Heart left ventricle (tissue), 13 donors: ENCODE data around the gene C11orf16.

ENCODE experiments used
- POLR2A ChIP-seq, 2 donors: fragments of 450-650 bp; IDR thresholded peaks; one replicate each; pipeline ENCODE4 v1.6.1; 2017; ENCODE audit warnings: antibody characterized with exemption in 2 of 2, mild to moderate bottlenecking in 2 of 2, moderate library complexity in 2 of 2
- TF ChIP-seq, protein P1 (sequence below), 12 donors: fragments of 200-600 bp; sonication (generic) in 4 of 12; IDR thresholded peaks; one replicate each; pipeline versions ENCODE4 v1.5.0 to v1.8.0; 2018 to 2022; ENCODE audit warnings: antibody characterized with exemption in 12 of 12, mild to moderate bottlenecking in 5 of 12
- donor health status: ischemic (EF 13 %, LVEDD 7.1; RV severe dilation, severe dysfunction).
- donor health status: DM: no; HTN: yes; CAD: no.
- donor health status: DM: no; HTN: no; CAD: no.
- donor health status: ischemic (EF 25% LVEDD 6.9; RV normal size, moderate dysfunction).
- donor health status: ischemic (EF 25% LVEDD 5.7; RV mildly dilated, moderate dysfunction).
- donor health status: ischemic (EF 35%, LVEDD 5.7; RV mildly dilated, moderate dysfunction).
- donor health status: nonischemic (EF 11% LVEDD 7.7; RV severe dilation, severe dysfunction).
- donor health status: DM: yes; HTN: yes; CAD: no.
- donor health status: PGD.
- donor health status: ischemic (EF 29% LVEDD 5.4; RV normal size, mild dysfunction).
- donor health status: nonischemic (EF 23%, LVEDD 6.1; RV moderate dilation, normal function).

DNA sequence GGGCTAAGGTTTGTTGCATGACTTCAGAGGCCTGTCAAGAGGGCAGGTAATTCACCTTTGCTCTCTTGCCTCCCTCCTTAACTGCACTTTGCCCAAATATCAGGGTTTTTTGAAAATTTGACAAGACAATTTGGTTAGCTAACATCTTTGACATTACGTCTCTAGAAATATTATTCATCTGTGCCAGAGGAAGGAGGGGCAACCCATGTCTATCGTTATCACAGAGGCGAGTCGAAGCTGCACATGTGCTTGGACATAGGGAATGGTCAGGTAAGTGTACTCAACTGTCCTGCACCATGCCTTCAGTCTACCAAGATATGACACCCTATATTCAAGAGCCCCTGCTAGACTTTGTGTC is 18.1 kb downstream of the C11orf16 start:
- TF ChIP-seq, protein P1, sequence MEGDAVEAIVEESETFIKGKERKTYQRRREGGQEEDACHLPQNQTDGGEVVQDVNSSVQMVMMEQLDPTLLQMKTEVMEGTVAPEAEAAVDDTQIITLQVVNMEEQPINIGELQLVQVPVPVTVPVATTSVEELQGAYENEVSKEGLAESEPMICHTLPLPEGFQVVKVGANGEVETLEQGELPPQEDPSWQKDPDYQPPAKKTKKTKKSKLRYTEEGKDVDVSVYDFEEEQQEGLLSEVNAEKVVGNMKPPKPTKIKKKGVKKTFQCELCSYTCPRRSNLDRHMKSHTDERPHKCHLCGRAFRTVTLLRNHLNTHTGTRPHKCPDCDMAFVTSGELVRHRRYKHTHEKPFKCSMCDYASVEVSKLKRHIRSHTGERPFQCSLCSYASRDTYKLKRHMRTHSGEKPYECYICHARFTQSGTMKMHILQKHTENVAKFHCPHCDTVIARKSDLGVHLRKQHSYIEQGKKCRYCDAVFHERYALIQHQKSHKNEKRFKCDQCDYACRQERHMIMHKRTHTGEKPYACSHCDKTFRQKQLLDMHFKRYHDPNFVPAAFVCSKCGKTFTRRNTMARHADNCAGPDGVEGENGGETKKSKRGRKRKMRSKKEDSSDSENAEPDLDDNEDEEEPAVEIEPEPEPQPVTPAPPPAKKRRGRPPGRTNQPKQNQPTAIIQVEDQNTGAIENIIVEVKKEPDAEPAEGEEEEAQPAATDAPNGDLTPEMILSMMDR (IDR thresholded peaks at IDR 0.05) = peak in 2 of 12 donors; percentile 1 to 6
- TF ChIP-seq POLR2A (IDR thresholded peaks at IDR 0.05) = no peak
